H9 (cell line): Measurements from ENCODE around the gene SYK. TPM values are rescaled to one million over a fixed set of nuclear protein-coding genes. Genes with fewer than 3 reads are reported as not detected.

Experiments used
- DNase-seq: peaks from one replicate; pipeline ENCODE4 v3.0.0-alpha.2; 2017
- H2AFZ ChIP-seq: one replicate; pipeline ENCODE4 v1.6.1; 2013; ENCODE audit warnings: mild to moderate bottlenecking, low read length, control low read depth, moderate library complexity
- H2AK5ac ChIP-seq: 2 replicates; pipeline ENCODE4 v1.6.1; 2013; ENCODE audit warnings: low read length, control low read depth, mixed read lengths; ENCODE audit not compliant: insufficient read length
- H2BK120ac ChIP-seq: one replicate; pipeline ENCODE4 v1.6.1; 2013; ENCODE audit warnings: low read depth, mild to moderate bottlenecking, low read length, control low read depth, inconsistent platforms; ENCODE audit not compliant: poor library complexity, severe bottlenecking
- H2BK12ac ChIP-seq: 2 replicates; pipeline ENCODE4 v1.6.1; 2013; ENCODE audit warnings: low read length, control low read depth, mixed read lengths, low read depth; ENCODE audit not compliant: insufficient read length
- H2BK15ac ChIP-seq: 2 replicates; pipeline ENCODE4 v1.6.1; 2013; ENCODE audit warnings: low read depth, low read length, control low read depth
- H2BK20ac ChIP-seq: one replicate; pipeline ENCODE4 v1.6.1; 2013; ENCODE audit warnings: low read depth, mild to moderate bottlenecking, low read length, control low read depth, inconsistent platforms; ENCODE audit not compliant: poor library complexity, severe bottlenecking
- H2BK5ac ChIP-seq: 2 replicates; pipeline ENCODE4 v1.6.1; 2013; ENCODE audit warnings: low read length, control low read depth, mixed read lengths; ENCODE audit not compliant: insufficient read length
- H3K14ac ChIP-seq: 2 replicates; pipeline ENCODE4 v1.6.1; 2013; ENCODE audit warnings: low read length, control low read depth; ENCODE audit not compliant: insufficient read depth
- H3K18ac ChIP-seq: 2 replicates; pipeline ENCODE4 v1.6.1; 2013; ENCODE audit warnings: low read depth, mild to moderate bottlenecking, mixed read lengths, low read length, control low read depth; ENCODE audit not compliant: insufficient read length
- H3K23ac ChIP-seq: 2 replicates; pipeline ENCODE4 v1.6.1; 2013; ENCODE audit warnings: low read length, control low read depth, mixed read lengths, low read depth; ENCODE audit not compliant: insufficient read length
- H3K23me2 ChIP-seq: 2 replicates; pipeline ENCODE4 v1.6.1; 2013; ENCODE audit warnings: low read depth, mild to moderate bottlenecking, mixed read lengths, low read length, control low read depth; ENCODE audit not compliant: insufficient read length, poor library complexity, severe bottlenecking
- H3K27ac ChIP-seq: 2 replicates; pipeline ENCODE4 v1.5.1; 2013; ENCODE audit warnings: low read length, control low read depth, mixed read lengths, low read depth; ENCODE audit not compliant: insufficient read length
- H3K27me3 ChIP-seq: 2 replicates; pipeline ENCODE4 v1.6.1; 2013; ENCODE audit warnings: low read length, control low read depth, inconsistent platforms; ENCODE audit not compliant: insufficient read depth
- H3K4ac ChIP-seq: 2 replicates; pipeline ENCODE4 v1.6.1; 2013; ENCODE audit warnings: low read depth, mild to moderate bottlenecking, control low read depth, inconsistent platforms, low read length, moderate library complexity
- H3K4me1 ChIP-seq: 2 replicates; pipeline ENCODE4 v1.6.1; 2013; ENCODE audit warnings: low read length, control low read depth, inconsistent platforms; ENCODE audit not compliant: insufficient read depth
- H3K4me2 ChIP-seq: 2 replicates; pipeline ENCODE4 v1.6.1; 2013; ENCODE audit warnings: low read length, control low read depth, mixed read lengths; ENCODE audit not compliant: insufficient read length, insufficient read depth
- H3K56ac ChIP-seq: 2 replicates; pipeline ENCODE4 v1.6.1; 2013; ENCODE audit warnings: low read depth, mild to moderate bottlenecking, mixed read lengths, low read length, control low read depth; ENCODE audit not compliant: insufficient read length
- H3K79me1 ChIP-seq: 2 replicates; pipeline ENCODE4 v1.6.1; 2013; ENCODE audit warnings: low read depth, mild to moderate bottlenecking, moderate library complexity, low read length, control low read depth, inconsistent platforms; ENCODE audit not compliant: insufficient read depth, poor library complexity, severe bottlenecking
- H3K79me2 ChIP-seq: 2 replicates; pipeline ENCODE4 v1.6.1; 2013; ENCODE audit warnings: low read length, control low read depth, inconsistent platforms; ENCODE audit not compliant: insufficient read depth
- H3K9ac ChIP-seq: 2 replicates; pipeline ENCODE4 v1.6.1; 2013; ENCODE audit warnings: low read length, control low read depth, mixed read lengths; ENCODE audit not compliant: insufficient read length; ENCODE audit errors: extremely low read depth
- H3K9me3 ChIP-seq: one replicate; pipeline ENCODE4 v1.6.1; 2013; ENCODE audit warnings: low read depth, low read length, inconsistent platforms; ENCODE audit not compliant: control insufficient read depth
- H3T11ph ChIP-seq: one replicate; pipeline ENCODE4 v1.6.1; 2013; ENCODE audit warnings: mild to moderate bottlenecking, low read length, control low read depth, inconsistent platforms
- H4K20me1 ChIP-seq: one replicate; pipeline ENCODE4 v1.6.1; 2013; ENCODE audit not compliant: control insufficient read depth, insufficient read length, insufficient read depth
- H4K5ac ChIP-seq: 2 replicates; pipeline ENCODE4 v1.6.1; 2013; ENCODE audit warnings: low read depth, mild to moderate bottlenecking, mixed read lengths, low read length, control low read depth; ENCODE audit not compliant: insufficient read length
- H4K8ac ChIP-seq: replicated peaks from 2 replicates; pipeline ENCODE4 v1.6.1; 2013; ENCODE audit warnings: low read length, control low read depth, mixed read lengths, low read depth; ENCODE audit not compliant: insufficient read length
- H4K91ac ChIP-seq: 2 replicates; pipeline ENCODE4 v1.6.1; 2013; ENCODE audit warnings: low read depth, mild to moderate bottlenecking, moderate library complexity, mixed read lengths, low read length, control low read depth; ENCODE audit not compliant: insufficient read length
- H3K27ac Mint-ChIP-seq, 3 experiments: 2 replicates in 2 of 3; 3 replicates in 1 of 3; pipeline ENCODE4 v1.8.0; 2020 to 2021; ENCODE audit warnings: mixed read lengths in 3 of 3, mild to moderate bottlenecking in 1 of 3, moderate library complexity in 1 of 3
- H3K27me3 Mint-ChIP-seq: 2 replicates; pipeline ENCODE4 v1.8.0; 2021; ENCODE audit warnings: low read depth, mild to moderate bottlenecking, moderate library complexity, mixed read lengths
- H3K36me3 Mint-ChIP-seq, 3 experiments: 2 replicates in 2 of 3; 3 replicates in 1 of 3; pipeline ENCODE4 v1.8.0; 2020 to 2021; ENCODE audit warnings: low read depth in 3 of 3, mixed read lengths in 3 of 3; ENCODE audit not compliant: insufficient read depth in 1 of 3
- H3K4me1 Mint-ChIP-seq, 2 experiments: 2 replicates each; pipeline ENCODE4 v1.8.0; 2020; ENCODE audit warnings: mixed read lengths in 2 of 2
- H3K4me3 Mint-ChIP-seq, 2 experiments: 2 replicates in 1 of 2; 3 replicates in 1 of 2; pipeline ENCODE4 v1.8.0; 2020 to 2021; ENCODE audit warnings: mild to moderate bottlenecking in 2 of 2, mixed read lengths in 2 of 2, moderate library complexity in 1 of 2
- H3K9me3 Mint-ChIP-seq, 2 experiments: 2 replicates in 1 of 2; 3 replicates in 1 of 2; pipeline ENCODE4 v1.8.0; 2020; ENCODE audit warnings: mild to moderate bottlenecking in 2 of 2, mixed read lengths in 2 of 2, moderate library complexity in 1 of 2
- WGBS: extraction: QIAGEN DNeasy Blood & Tissue Kit; methylation state at CpG from one replicate; pipeline ENCODE4 v1.1.7; 2013; ENCODE audit warnings: missing lambda C conversion rate, low lambda C conversion rate, mixed read lengths; ENCODE audit not compliant: insufficient read length; ENCODE audit errors: extremely low coverage; 5-methylcytosine and 5-hydroxymethylcytosine counted together
- total RNA-seq: library from RNA; stranded (reverse); gene quantifications from 2 replicates; pipeline ENCODE4 v1.2.1, GENCODE V29; 2021
- TF ChIP-seq, protein P1 (sequence below): fragments of 200-600 bp; sonication (generic); conservative IDR thresholded peaks from 3 replicates; pipeline ENCODE4 v1.8.0; 2021; ENCODE audit warnings: antibody characterized with exemption, mild to moderate bottlenecking

The SYK gene
- total RNA-seq, 1 experiment from 2014 or later = 7.9 TPM

DNA sequence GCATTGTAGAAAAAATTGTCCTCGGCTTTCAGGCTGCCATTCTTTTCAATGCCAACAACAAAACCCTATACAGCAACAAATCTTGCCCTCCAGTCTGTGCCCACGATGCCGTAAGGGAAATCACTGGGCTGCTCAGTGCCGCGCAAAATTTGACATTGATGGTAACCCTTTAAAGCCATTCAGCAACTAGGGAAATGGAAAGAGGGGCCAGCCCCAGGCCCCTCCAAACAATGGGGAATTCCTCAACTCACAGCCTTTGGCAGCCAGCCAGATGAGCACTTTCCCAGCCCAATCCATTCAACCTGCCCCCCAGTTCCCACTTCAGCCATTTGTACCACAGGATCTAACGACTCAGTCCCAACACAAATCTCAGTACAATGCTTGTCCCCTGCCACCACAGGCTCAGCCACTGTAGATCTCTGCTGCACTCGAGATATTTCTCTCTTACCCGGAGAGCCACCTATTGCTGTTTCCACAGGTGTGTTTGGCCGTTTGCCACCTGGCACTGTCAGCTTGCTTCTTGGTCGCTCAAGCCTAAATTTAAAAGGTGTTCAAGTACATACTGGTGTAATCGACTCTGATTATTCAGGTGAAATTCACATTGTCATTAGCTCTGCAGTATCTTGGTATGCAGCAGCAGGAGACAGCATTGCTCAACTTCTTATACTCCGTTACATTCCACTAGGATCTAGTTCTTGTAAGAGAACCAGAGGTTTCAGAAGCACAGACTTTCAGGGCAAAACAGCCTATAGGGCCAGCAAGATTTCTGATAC lies 103.3 kb downstream of the SYK start:
- no peak overlapping the region for H4K91ac ChIP-seq
- H3K27me3 ChIP-seq = no peaks in the 10 kb centered on the region
- H3K9me3 ChIP-seq = no peaks in the 10 kb centered on the region
- Mint-ChIP-seq H3K36me3 (peaks cover 0 to 13% (median 0%) of the 10 kb centered on the region in 3 experiments; a peak in 3 of 7 replicates), H3K9me3 (peaks cover 14 to 16% of the 10 kb centered on the region in 2 experiments), H3K4me1 (peaks cover 17 to 22% of the 10 kb centered on the region in 2 experiments), H3K27me3 (peaks cover 2% of the 10 kb centered on the region), H3K27ac (no peak overlapping the region), H3K4me3 (no peak overlapping the region)
- H3K4me1 ChIP-seq = no peaks in the 10 kb centered on the region
- H3T11ph ChIP-seq = no peak overlapping the region
- no peak overlapping the region for H2BK20ac ChIP-seq
- no peak overlapping the region for H3K23ac ChIP-seq
- no peak overlapping the region for H4K5ac ChIP-seq
- no peaks in the 10 kb centered on the region for H3K79me1 ChIP-seq
- WGBS = no CpG with 5 or more reads among the region's 12 CpGs
- no peak overlapping the region for H3K18ac ChIP-seq
- H4K20me1 ChIP-seq = no peaks in the 10 kb centered on the region
- H2AK5ac ChIP-seq = no peak overlapping the region
- no peak overlapping the region for H2BK5ac ChIP-seq
- no peak overlapping the region for H2AFZ ChIP-seq
- H3K27ac ChIP-seq = no peak overlapping the region
- no peak overlapping the region for H4K8ac ChIP-seq
- H2BK12ac ChIP-seq = no peak overlapping the region
- no peak for DNase-seq
- H3K79me2 ChIP-seq = no peaks in the 10 kb centered on the region
- H3K9ac ChIP-seq = no peak overlapping the region
- H2BK120ac ChIP-seq = no peak overlapping the region
- no peak overlapping the region for H3K4ac ChIP-seq
- TF ChIP-seq, protein P1, sequence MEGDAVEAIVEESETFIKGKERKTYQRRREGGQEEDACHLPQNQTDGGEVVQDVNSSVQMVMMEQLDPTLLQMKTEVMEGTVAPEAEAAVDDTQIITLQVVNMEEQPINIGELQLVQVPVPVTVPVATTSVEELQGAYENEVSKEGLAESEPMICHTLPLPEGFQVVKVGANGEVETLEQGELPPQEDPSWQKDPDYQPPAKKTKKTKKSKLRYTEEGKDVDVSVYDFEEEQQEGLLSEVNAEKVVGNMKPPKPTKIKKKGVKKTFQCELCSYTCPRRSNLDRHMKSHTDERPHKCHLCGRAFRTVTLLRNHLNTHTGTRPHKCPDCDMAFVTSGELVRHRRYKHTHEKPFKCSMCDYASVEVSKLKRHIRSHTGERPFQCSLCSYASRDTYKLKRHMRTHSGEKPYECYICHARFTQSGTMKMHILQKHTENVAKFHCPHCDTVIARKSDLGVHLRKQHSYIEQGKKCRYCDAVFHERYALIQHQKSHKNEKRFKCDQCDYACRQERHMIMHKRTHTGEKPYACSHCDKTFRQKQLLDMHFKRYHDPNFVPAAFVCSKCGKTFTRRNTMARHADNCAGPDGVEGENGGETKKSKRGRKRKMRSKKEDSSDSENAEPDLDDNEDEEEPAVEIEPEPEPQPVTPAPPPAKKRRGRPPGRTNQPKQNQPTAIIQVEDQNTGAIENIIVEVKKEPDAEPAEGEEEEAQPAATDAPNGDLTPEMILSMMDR = no peak
- H3K14ac ChIP-seq = no peak overlapping the region
- H3K23me2 ChIP-seq = no peaks in the 10 kb centered on the region
- H2BK15ac ChIP-seq = no peak overlapping the region
- no peak overlapping the region for H3K4me2 ChIP-seq
- no peak overlapping the region for H3K56ac ChIP-seq
